Activated CD4-positive, alpha-beta T cell treated with anti-CD3 and anti-CD28 coated beads, Interleukin-2, amount 50 U/mL, for 4 hours (primary cell): ENCODE measurements around the gene APBA2.

Experiments
- DNase-seq, 2 experiments: peaks; one replicate each; pipeline ENCODE4 v3.0.0-alpha.2; 2020

Gene APBA2

DNA sequence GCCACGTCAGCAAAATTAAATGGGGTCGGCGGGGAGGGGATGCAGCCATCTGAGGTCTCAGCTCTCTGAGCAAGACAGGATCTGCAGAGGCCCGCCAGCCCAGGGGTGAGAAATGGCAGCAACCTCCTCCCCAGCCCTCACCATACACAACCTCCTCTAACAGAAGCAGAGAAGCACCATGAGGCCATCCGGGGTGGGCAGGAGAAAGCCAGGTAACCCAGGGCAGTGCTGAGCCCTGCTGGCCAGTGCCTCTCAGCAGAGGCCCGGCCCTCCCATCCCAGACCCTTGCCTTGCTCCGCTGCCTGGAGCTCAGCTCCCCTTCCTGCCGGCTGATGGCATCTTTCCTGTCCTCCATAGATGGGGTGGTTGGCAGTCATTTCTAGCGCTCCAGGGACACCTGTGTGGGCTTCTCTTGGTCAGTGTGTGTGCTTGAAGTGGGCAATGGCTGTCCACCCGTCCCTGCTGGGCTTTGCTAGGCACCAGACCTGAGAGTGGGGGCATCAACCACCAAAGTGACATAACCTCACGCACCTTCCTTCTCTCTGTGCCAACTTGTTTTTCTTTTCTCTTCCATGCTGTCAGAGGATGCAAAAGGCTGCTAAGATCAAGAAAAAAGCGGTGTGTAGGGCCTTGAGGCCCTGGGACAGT is 208.0 kb downstream of the APBA2 start:
- no peak for DNase-seq

DNA sequence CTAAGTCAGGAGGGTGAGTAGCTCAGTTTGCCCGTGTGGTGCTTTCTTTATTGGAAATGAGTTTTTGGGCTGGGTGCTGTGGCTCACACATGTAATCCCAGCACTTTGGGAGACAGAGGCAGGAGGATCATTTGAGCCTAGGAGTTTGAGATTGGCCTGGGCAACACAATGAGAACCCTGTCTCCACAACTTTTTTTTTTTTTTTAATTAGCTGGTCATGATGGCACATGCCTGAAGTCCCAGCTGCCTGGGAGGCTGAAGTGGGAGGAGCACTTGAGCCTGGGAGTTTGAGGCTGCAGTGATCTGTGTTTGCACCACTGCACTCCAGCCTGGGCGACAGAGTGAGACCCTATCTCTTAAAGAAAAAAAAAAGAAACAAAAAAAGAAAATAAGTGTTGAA is 208.9 kb downstream of the APBA2 start:
- no peak for DNase-seq

GRCh38 chr15:29095746-29096145 is 210.0 kb downstream of the APBA2 start:
- no peak for DNase-seq

GRCh38 chr15:29097168-29097567 is 211.4 kb downstream of the APBA2 start:
- DNase-seq: no peak

GRCh38 chr15:29097971-29098370 is 212.2 kb downstream of the APBA2 start:
- no peak for DNase-seq

DNA sequence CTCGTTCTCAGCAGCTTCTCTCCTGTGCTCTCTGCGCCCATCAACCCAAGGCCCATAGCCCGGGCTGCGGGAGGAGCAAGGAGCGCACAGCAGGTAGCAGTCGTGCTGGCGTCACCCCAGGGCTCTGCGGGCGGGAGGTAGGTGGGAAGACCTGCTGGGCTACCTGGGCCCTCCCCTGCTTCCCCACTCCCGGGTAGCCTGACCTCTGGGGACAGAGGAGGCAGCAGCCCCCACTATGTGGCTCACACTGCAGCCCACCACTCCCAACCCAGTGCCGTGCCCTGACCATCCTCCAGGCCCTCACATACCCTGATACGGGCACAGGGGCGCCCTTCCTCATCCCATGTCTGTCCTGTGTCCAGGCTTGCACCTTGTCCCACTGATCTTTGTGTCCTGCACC is 212.9 kb downstream of the APBA2 start:
- DNase-seq: no peak

DNA sequence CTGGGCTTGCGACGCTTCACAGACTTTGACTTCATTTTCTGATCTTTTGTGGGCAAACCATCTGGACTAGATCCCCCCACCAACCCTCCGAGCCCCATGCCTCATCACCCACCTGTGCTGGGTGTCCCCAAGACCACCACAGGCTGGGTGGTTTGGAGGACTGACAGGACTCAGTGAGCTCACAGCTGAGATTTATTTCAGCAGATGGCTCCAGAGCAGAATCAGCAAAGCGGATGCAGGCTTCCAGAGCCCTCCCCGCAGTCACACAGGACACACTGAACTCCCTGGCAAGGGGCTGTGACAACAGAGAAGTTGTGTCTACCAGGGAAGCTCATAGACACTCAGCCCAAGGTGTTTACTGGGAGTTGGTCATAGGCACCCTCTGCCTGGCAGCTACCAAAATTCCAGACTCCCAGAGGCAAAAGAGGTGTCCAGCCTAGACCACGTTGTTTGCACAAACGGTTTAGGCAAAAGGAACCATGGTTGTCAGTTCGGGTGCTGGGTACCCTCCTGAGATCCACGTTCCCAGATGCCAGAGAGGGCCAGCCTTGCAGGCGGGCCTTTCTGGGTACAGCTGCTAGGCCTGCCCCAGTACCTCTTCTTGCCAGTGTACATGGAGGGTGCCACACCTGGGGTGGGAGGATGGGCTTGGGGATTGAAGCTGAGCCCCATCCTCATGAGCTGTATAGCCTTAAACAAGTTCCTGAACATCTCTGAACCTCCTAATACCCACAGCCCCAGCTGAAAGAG is 213.5 kb downstream of the APBA2 start:
- DNase-seq: no peak

- no peak for DNase-seq
These were observed 214.8 kb downstream of the APBA2 start for GRCh38 chr15:29100486-29101000.

DNA sequence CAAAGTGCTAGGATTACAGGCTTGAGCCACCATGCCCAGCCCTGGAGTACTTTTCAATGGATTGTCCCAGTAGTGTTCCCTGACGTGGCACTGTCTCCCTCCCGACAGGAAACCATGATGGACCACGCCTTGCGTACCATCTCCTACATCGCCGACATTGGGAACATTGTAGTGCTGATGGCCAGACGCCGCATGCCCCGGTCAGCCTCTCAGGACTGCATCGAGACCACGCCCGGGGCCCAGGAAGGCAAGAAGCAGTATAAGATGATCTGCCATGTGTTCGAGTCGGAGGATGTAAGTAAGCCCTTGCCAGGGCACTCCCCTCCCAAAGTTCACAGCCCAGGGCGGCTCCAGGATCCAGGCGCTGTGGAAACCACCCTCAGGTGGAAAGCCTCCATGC is 215.7 kb downstream of the APBA2 start:
- no peak for DNase-seq

DNA sequence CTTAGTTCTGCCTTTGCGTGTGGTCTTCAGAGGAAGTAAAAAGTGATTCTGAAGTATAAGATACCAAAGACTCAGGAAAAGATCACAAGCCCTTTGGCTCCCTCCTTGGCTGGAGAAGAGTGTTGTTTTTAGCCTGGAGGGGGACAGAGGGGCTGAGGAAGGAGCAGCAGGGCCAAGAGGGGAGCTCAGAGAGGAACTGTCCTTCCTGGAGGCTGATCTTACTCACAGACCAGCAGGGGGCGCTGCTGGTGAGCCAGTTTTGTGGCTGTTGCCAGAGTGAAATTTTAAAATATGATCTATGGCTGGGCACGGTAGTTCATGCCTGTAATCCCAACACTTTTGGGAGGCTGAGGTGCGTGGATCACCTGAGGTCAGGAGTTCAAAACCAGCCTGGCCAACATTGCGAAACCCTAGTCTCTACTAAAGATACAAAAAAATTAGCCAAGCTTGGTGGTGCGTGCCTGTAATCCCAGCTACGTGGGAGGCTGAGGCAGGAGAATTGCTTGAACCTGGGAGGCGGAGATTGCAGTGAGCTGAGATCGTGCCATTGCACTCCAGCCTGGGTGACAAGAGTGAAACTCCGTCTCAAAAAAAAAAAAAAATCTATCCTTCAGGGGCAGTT is 216.5 kb downstream of the APBA2 start:
- DNase-seq: peak; percentile 42 to 54

DNA sequence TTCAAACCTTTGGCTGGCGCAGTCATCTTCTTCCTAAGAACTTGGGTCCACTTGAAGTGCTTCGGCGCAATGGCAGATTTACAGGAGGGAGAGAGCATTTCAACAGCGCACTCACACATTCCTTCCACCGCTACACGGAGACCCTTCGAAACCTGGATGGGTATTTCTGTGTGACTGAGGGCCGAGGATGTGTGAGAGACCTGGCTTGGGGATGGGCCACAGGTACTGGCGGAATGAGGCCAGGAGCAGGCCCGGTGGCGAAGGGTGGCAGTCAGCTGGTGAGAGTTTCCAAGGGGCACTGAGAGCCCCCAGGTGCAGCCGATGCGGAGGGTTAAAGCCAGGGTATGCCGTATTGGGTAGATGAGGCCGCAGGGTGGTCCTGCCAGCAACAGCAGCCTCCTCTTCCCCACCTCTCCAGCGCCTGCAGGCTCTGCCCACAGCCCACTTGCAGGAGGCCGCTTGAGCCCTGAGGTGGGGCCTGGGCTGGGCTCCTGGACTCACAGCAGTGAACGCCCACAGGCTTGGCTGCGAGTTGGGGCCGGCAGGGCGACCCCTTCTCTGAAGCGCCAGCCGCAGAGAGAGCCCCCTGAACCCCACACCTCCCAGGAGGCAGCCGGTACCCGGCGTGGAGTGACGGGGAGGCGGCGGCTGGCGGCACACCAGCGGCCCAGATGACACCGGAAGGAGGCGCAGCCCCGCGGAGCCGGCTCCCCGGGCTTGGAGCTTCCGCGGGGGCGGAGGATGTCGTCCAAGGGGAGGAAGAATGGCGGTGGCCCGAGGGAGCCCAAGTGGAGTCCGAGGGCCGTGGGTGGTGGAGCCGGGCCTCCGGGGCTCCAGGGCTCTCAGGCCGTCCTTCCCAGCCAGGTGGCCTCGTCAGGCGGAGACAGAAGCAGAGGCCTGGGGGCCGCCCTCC is 217.4 kb downstream of the APBA2 start:
- DNase-seq: no peak

DNA sequence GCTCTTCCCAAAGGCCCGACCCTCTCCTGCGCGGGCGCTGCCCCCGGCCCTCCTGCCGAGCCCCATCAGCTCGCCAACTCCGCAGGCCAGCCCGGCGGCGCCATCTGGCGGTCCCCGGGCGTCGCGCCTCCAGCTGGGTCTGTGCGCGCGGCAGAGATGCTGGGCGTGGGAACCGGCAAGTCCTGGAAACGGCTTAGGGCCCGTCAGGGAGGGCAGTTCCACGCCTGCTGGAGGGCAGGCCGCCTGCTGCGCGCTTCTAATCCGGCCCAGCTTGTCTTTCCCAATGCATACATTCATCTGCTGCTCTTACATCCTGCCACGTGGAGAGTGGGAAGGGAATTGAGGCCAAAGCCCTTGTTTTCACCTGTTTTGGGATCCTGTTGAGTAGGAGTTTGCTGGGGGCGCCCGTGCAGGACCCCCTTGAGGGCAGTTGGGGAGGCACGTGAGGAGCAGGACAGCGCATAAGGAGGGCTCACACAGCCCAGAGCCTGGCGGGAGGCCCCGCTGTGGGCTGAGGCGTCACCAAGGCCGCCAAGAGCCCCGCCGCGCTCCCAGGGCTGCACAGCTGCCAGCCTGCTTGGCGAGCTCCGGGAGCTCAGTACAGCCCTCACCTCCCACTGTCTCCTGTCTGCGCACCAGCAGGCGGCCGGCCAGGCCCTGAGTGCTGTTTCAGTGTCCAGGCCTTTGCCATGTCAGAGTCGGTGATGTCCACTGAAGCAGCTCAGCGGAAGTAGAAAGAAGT is 218.2 kb downstream of the APBA2 start:
- peak; percentile 39 to 46 for DNase-seq

DNA sequence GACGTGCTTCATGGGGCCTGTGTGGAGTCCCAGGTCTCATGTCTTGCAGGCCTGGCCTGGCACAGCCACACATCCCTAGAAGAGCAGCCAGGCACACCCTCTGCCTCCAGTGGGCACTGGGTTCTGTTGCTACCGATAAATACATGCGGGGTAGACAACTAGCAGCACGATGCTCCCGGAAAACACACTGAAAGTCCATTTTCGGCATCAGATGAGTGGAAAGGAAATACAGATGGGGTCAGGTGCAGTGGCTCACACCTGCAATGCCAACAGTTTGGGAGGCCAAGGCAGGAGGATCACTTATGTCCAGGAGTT is 218.7 kb downstream of the APBA2 start:
- DNase-seq: no peak

DNA sequence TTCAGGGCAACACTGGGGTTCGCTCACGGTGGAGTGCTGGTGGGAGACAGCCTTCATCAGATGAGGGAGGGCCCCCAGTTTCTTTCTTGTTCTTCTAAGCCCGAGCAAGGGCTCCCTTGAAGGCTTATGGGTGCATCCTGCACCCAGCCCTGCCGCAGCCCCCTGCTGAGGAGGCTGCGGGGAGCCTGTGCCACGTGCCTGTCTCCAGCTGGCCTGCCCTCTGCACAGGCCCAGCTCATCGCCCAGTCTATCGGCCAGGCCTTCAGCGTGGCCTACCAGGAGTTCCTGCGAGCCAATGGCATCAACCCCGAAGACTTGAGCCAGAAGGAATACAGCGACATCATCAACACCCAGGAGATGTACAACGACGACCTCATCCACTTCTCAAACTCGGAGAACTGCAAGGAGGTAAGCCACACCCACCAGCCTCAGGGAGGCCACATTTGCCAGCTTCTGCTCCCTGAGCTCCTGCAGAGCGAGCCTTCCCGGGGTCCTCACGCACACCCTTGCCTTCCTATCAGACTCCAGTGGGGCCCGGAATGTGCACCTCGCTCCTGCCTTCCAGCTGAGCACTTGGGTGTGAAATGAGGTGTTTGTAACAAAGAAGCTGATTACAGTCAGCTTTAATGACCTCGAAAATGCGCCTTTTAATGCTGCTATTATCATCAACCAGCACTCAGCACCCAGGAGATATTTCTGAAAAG is 219.5 kb downstream of the APBA2 start:
- no peak for DNase-seq

DNA sequence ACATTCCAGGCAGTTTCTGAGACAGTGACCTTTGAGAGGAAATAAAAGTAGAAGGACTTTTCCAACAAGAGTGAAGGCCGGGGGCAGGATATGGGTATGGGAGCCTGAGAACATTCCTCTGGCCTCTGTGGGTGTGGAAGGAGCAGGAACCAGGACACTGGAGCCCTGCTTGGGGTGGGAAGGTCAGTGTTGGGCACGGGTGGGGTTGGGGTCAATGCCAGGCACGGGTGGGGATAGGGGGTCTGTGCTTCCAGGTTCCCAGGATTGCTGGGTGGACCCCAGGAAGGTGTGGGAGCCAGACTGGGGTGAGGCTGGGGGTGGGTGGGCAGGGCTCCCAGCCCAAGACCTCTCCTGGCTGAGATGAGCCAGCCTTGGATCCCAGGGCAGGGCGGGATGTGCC is 220.3 kb downstream of the APBA2 start:
- DNase-seq: no peak

- no peak for DNase-seq
These were observed 220.9 kb downstream of the APBA2 start for GRCh38 chr15:29106551-29107290.

DNA sequence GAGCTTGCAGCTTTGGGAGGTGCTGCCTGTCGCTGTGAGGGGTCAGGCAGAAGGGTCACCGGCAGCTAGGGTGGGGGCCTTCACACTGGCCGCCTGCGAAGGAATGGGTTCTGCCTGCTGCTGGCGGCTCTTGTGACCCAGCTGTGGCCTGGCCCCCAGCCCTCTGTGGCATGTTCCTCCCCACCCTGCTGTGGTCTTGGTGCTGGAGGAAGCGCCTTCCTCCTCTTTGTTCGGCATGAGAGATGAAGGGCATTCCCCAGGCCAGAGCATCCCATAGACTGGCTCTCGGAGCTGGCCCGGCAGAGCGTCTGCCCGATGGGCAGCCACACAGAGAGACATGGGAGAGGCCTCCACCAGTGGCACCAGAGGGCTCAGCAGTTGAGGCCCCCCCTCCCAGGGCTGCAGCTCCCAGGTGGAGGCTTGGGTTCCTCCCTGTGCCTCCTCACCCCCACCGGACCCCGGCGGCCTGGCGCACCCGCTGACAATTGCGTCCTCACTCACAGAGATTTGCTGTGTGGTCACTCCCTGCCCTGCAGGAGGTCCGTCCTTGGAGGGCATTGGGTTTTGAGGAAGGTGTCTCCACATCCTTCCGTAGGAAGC is 221.6 kb downstream of the APBA2 start:
- DNase-seq: no peak

DNA sequence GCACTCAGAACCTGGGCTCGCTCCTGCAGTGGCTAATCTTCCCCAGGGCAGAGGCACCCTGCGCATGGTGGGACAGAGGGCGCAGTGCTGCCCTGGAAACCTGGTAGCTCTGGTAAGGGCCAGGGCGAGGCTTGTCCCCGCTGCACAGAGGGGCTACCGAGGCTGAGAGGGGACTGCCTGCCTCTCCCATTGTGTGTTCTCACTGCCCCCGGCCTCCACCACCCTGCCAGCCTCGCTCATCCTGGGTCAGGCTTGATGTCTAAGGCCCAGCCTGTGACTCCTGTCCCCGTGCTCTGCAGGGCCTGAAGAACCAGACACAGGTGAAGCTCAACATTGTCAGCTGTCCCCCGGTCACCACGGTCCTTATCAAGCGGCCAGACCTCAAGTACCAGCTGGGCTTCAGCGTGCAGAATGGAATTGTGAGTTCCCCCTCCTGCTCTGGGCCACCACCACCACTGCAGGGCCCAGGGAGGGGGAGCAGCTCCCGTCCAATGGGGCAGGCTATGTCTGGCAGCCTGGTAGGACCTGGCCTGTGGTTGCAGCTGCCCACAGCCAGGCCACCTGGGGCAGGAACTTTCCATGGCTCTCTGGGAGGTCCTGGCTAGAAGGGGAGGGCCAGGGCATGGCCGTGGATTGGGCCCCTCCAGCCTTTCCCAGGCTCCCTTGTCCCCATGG is 222.3 kb downstream of the APBA2 start:
- no peak for DNase-seq

DNA sequence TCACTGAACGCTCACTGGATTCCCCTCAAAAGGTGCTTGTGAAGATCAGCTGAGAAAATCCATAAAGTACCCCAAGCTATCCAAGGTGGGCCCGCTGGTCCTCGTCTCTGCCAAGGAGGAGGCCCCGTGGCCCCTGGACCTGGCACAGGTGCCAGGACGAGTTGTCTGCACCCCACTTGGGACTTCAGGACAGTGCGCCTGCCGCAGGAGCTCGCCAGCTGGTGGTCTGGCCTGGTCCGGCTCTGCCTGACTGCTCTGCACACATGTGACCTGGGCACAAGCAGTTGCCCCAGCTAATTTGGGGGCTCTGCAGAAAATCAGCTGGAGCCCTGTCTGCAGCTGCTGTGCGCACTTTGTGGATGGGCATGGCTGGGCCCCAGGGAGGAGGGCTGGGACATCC is 224.0 kb downstream of the APBA2 start:
- no peak for DNase-seq

GRCh38 chr15:29110176-29110575 is 224.4 kb downstream of the APBA2 start:
- no peak for DNase-seq
